OCI-LY7 (cell line): ENCODE results near the gene ZNF160. TPM values are rescaled to one million over a fixed set of nuclear protein-coding genes. Genes with fewer than 3 reads are reported as not detected.
"Not testable (repeated sequence)": the region's sequence is repeated elsewhere in the genome, so short reads cannot be mapped to it uniquely, and the experiment has no call there.

Experiments
- BruUV-seq: library from RNA; stranded (reverse); fragments of 400-500 nt; replicated peaks from 2 replicates; lab custom pipeline; 2021; lab: Mats Ljungman, UMichigan
- CTCF ChIA-PET: fragments of 300-600 bp; sonication (Branson Sonifier 250); formaldehyde crosslinking; loops from one replicate; lab custom pipeline; 2022; ENCODE audit warnings: antibody characterized with exemption; ENCODE audit not compliant: unreplicated experiment; lab: Charles Lee
- POLR2A ChIA-PET: fragments of 300-600 bp; sonication (Branson Sonifier 250); formaldehyde crosslinking; loops from one replicate; lab custom pipeline; 2022; ENCODE audit warnings: antibody characterized with exemption; lab: Charles Lee
- DNase-seq: peaks from one replicate; pipeline ENCODE4 v3.0.0-alpha.2; 2015; ENCODE audit warnings: low spot score
- H2AFZ ChIP-seq: fragments of 200-600 bp; sonication (generic), shearing (Covaris generic); 2 replicates; pipeline ENCODE4 v1.6.1; 2014; ENCODE audit warnings: mild to moderate bottlenecking, antibody characterized with exemption, low read length, moderate library complexity
- H3K27ac ChIP-seq: fragments of 200-600 bp; sonication (generic); 2 replicates; pipeline ENCODE4 v1.5.1; 2014; ENCODE audit warnings: mixed run types, low read depth, mild to moderate bottlenecking, moderate library complexity, low read length, inconsistent platforms; ENCODE audit not compliant: poor library complexity, severe bottlenecking
- H3K36me3 ChIP-seq: fragments of 200-600 bp; sonication (generic); 2 replicates; pipeline ENCODE4 v1.6.1; 2014; ENCODE audit warnings: mild to moderate bottlenecking, antibody characterized with exemption, low read length, moderate library complexity, mixed read lengths; ENCODE audit not compliant: insufficient read depth
- H3K4me1 ChIP-seq: fragments of 200-600 bp; sonication (generic); 2 replicates; pipeline ENCODE4 v1.5.1; 2014; ENCODE audit warnings: mild to moderate bottlenecking, low read length; ENCODE audit not compliant: insufficient read depth, poor library complexity, severe bottlenecking
- H3K4me2 ChIP-seq: fragments of 200-600 bp; sonication (generic); 2 replicates; pipeline ENCODE4 v1.6.1; 2014; ENCODE audit warnings: mild to moderate bottlenecking, low read length
- H3K4me3 ChIP-seq: fragments of 200-600 bp; sonication (generic); 2 replicates; pipeline ENCODE4 v1.5.1; 2014; ENCODE audit warnings: mild to moderate bottlenecking, low read depth, low read length; ENCODE audit not compliant: poor library complexity, severe bottlenecking
- H3K79me2 ChIP-seq: fragments of 200-600 bp; sonication (generic); 2 replicates; pipeline ENCODE4 v1.6.1; 2016; ENCODE audit warnings: low read depth, mild to moderate bottlenecking, low read length, moderate library complexity, mixed read lengths; ENCODE audit not compliant: insufficient read depth
- H3K9me2 ChIP-seq: fragments of 200-600 bp; sonication (generic); 2 replicates; pipeline ENCODE4 v1.6.1; 2016; ENCODE audit warnings: mild to moderate bottlenecking, low read length, mixed read lengths; ENCODE audit not compliant: insufficient read depth
- H3K9me3 ChIP-seq: fragments of 200-600 bp; sonication (generic); 2 replicates; pipeline ENCODE4 v1.6.1; 2014; ENCODE audit warnings: mild to moderate bottlenecking, mixed run types, low read length, mixed read lengths
- H4K20me1 ChIP-seq: fragments of 200-600 bp; sonication (generic); 2 replicates; pipeline ENCODE4 v1.6.1; 2014; ENCODE audit warnings: mild to moderate bottlenecking, antibody characterized with exemption, low read length, moderate library complexity, mixed read lengths; ENCODE audit not compliant: insufficient read depth
- CTCF ChIP-seq: fragments of 200-600 bp; sonication (generic); conservative IDR thresholded peaks from 2 replicates; pipeline ENCODE4 v1.5.1; 2014; ENCODE audit warnings: mild to moderate bottlenecking, antibody characterized with exemption, low read length, moderate library complexity, mixed read lengths
- EZH2phosphoT487 ChIP-seq: fragments of 200-600 bp; sonication (generic); IDR thresholded peaks from 2 replicates; pipeline ENCODE4 v1.6.1; 2018; ENCODE audit warnings: low read depth, borderline replicate concordance, mild to moderate bottlenecking, mixed run types, antibody characterized with exemption, low read length, moderate library complexity, mixed read lengths
- intact Hi-C: fragments of 100-400 bp; cut with micrococcal nuclease; formaldehyde crosslinking; loops from one replicate; pipeline ENCODE4 v1.10.0; 2022; ENCODE audit not compliant: unreplicated experiment
- total RNA-seq, 2 experiments: library from RNA; depleted of rRNA in 1 of 2; stranded (reverse); fragments of >200 nt in 1 of 2; shearing (Covaris generic) in 1 of 2; gene quantifications; 2 replicates each; pipeline ENCODE4 v1.2.3, GENCODE V29; 2014 to 2022

Gene ZNF160
- total RNA-seq, 2 experiments from 2014 or later, result 18.8 to 35.5 TPM

- DNase-seq, result no peak
- ChIA-PET POLR2A (no interaction called here), CTCF (no interaction called here)
- no peak overlapping the region for H2AFZ ChIP-seq
- no peak overlapping the region for H3K4me3 ChIP-seq
- H3K79me2 ChIP-seq, result no peaks in the 10 kb centered on the region
- H3K4me1 ChIP-seq, result no peaks in the 10 kb centered on the region
- no peaks in the 10 kb centered on the region; the same call in 1 of the 2 replicates for H3K9me3 ChIP-seq
- intact Hi-C loops, result no loop called here
- no peak overlapping the region for H3K27ac ChIP-seq
- H4K20me1 ChIP-seq, result no peaks in the 10 kb centered on the region
- no TSS peak for BruUV-seq
- H3K36me3 ChIP-seq, result no peaks in the 10 kb centered on the region
- H3K4me2 ChIP-seq, result no peak overlapping the region
- H3K9me2 ChIP-seq, result no peaks in the 10 kb centered on the region
- TF ChIP-seq CTCF, result no peak
- no peak for TF ChIP-seq EZH2phosphoT487
Measured at GRCh38 chr19:53131727-53132126, 28.5 kb upstream of the ZNF160 start.

- no peak for DNase-seq
- Histone ChIP-seq H2AFZ (no peak overlapping the region), H3K4me2 (no peak overlapping the region), H3K36me3 (no peaks in the 10 kb centered on the region), H3K9me2 (no peaks in the 10 kb centered on the region), H3K4me3 (no peak overlapping the region), H3K4me1 (no peaks in the 10 kb centered on the region), H3K27ac (no peak overlapping the region), H3K9me3 (no peaks in the 10 kb centered on the region; the same call in 1 of the 2 replicates), H3K79me2 (no peaks in the 10 kb centered on the region), H4K20me1 (no peaks in the 10 kb centered on the region)
- no peak for TF ChIP-seq EZH2phosphoT487
- no peak for TF ChIP-seq CTCF
- intact Hi-C loops, result no loop called here
- CTCF ChIA-PET, result no interaction called here
- POLR2A ChIA-PET, result interaction anchor here (0.7 kb wide), 1 partner anchor 527 kb away, joined by 4 read pairs; no protein-coding TSS in a partner anchor
- BruUV-seq, result no TSS peak
Measured at GRCh38 chr19:53131085-53131590, 27.9 kb upstream of the ZNF160 start.

DNA sequence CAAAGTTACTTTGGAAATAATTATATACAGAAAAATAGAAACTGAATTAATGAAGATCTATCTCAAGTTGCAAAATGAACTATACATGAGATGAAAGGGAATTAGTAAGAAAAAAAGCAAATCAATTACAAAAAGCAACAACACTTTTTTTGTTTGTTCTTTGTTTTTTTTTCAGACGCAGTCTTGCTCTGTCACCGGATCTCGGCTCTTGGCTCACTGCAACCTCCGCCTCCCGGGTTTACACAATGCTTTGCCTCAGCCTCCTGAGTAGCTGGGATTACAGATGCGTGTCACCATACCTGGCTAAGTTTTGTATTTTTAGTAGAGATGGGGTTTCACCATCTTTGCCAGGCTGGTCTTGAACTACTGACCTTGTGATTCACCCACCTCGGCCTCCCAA is 27.3 kb upstream of the ZNF160 start:
- H3K9me2 ChIP-seq, result no peaks in the 10 kb centered on the region
- no peak for TF ChIP-seq EZH2phosphoT487
- TF ChIP-seq CTCF, result no peak
- H3K4me1 ChIP-seq, result no peaks in the 10 kb centered on the region
- H3K4me2 ChIP-seq, result no peak overlapping the region
- no peaks in the 10 kb centered on the region for H4K20me1 ChIP-seq
- ChIA-PET CTCF (no interaction called here), POLR2A (no interaction called here)
- no peak for DNase-seq
- H3K36me3 ChIP-seq, result no peaks in the 10 kb centered on the region
- intact Hi-C loops, result no loop called here
- H3K79me2 ChIP-seq, result no peaks in the 10 kb centered on the region
- no peaks in the 10 kb centered on the region for H3K9me3 ChIP-seq
- H3K27ac ChIP-seq, result no peak overlapping the region
- BruUV-seq, result no TSS peak
- no peak overlapping the region for H3K4me3 ChIP-seq
- H2AFZ ChIP-seq, result no peak overlapping the region

DNA sequence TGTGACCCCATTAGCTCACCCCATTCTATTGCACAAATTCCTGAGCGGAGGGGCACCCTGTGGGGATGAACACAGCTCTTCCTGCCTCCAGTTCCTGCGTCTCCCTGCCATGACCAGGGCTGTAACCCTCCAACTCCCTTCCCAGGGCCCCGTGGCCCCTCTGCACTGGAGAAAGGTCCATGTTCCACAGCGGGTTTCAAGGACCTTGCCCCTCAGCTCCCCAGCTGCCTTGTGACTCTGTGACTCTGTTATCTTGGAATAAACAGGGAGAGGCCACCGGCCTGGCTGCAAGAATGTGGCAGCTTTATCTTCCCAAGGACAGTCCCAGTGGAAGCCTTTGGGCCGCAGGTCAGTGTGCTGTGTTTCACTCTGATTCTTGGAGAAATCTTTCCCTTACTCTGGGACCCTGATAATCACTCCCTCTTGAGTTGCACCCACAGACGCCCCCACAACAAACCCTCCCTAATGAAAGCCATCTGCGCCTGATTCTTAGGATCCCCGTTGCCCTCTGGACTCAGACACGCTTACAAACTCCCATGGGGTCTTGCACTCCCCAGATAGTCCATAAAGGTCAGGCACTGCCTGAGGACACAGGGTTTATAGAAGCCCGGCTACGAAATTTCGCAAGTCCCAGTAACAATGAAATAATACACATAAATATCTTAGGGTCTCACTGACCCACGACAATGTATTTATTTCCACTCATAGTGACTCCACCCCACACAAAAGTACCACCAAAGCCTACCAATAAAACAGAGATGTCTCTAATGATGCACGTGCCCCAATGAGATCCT is 23.7 kb upstream of the ZNF160 start:
- H3K4me3 ChIP-seq, H3K9me3 ChIP-seq, intact Hi-C loops, H3K4me1 ChIP-seq, POLR2A ChIA-PET, H3K79me2 ChIP-seq, DNase-seq, H2AFZ ChIP-seq, H3K4me2 ChIP-seq, BruUV-seq, CTCF ChIA-PET, H3K36me3 ChIP-seq, H3K27ac ChIP-seq, H4K20me1 ChIP-seq, H3K9me2 ChIP-seq: not testable (repeated sequence)
